Panc1 (cell line): ENCODE results near the gene GBE1. TPM values are rescaled to one million over a fixed set of nuclear protein-coding genes. Genes with fewer than 3 reads are reported as not detected.
"Not testable (repeated sequence)": the region's sequence is repeated elsewhere in the genome, so short reads cannot be mapped to it uniquely, and the experiment has no call there.

Experiments
- ATAC-seq: fragments of 200-7000 bp; cut with Tn5 transposase; 2 replicates; pipeline ENCODE4 v1.9.1; 2020; ENCODE audit warnings: mild to moderate bottlenecking, moderate library complexity
- BruUV-seq: library from RNA; stranded (reverse); fragments of 400-500 nt; replicated peaks from 2 replicates; lab custom pipeline; 2021; lab: Mats Ljungman, UMichigan
- CTCF ChIA-PET: fragments of 300-600 bp; sonication (Branson Sonifier 250); formaldehyde crosslinking; loops from one replicate; lab custom pipeline; 2022; ENCODE audit warnings: antibody characterized with exemption; lab: Charles Lee
- POLR2A ChIA-PET: fragments of 300-600 bp; sonication (Branson Sonifier 250); formaldehyde crosslinking; loops from one replicate; lab custom pipeline; 2022; ENCODE audit warnings: antibody characterized with exemption; lab: Charles Lee
- DNase-seq: peaks from one replicate; pipeline ENCODE4 v3.0.0-alpha.2; 2010; ENCODE audit warnings: low read depth, low spot score
- H3K27ac ChIP-seq: 2 replicates; pipeline ENCODE4 v1.5.1; 2011; ENCODE audit warnings: mild to moderate bottlenecking, low read length, inconsistent platforms
- H3K27me3 ChIP-seq: fragments of 200-500 bp; sonication (Bioruptor generic); 2 replicates; pipeline ENCODE4 v1.6.0; 2014; ENCODE audit warnings: low read length, inconsistent platforms; ENCODE audit not compliant: control insufficient read depth, insufficient read depth
- H3K36me3 ChIP-seq: fragments of 200-500 bp; sonication (Bioruptor generic); 2 replicates; pipeline ENCODE4 v1.5.1; 2014; ENCODE audit warnings: inconsistent platforms, mild to moderate bottlenecking, low read length, moderate library complexity; ENCODE audit not compliant: control insufficient read depth, insufficient read depth
- H3K4me1 ChIP-seq: 2 replicates; pipeline ENCODE4 v1.5.1; 2011; ENCODE audit warnings: inconsistent platforms, mild to moderate bottlenecking, low read length, moderate library complexity; ENCODE audit not compliant: control insufficient read depth, insufficient read depth
- H3K4me3 ChIP-seq, 2 experiments: 2 replicates each; pipeline ENCODE4 v1.5.1; 2011 to 2012; ENCODE audit warnings: low read depth in 2 of 2, low read length in 2 of 2, mild to moderate bottlenecking in 2 of 2, inconsistent platforms in 1 of 2, moderate library complexity in 1 of 2
- H3K9me3 ChIP-seq: fragments of 200-500 bp; sonication (Bioruptor generic); 2 replicates; pipeline ENCODE4 v1.5.1; 2014; ENCODE audit warnings: low read depth, mild to moderate bottlenecking, inconsistent platforms, low read length, moderate library complexity; ENCODE audit not compliant: control insufficient read depth, insufficient read depth
- POLR2AphosphoS5 ChIP-seq: IDR thresholded peaks from 2 replicates; pipeline ENCODE4 v1.6.1; 2012; ENCODE audit warnings: mild to moderate bottlenecking, low read depth, low read length, moderate library complexity
- SIN3A ChIP-seq: IDR thresholded peaks from 2 replicates; pipeline ENCODE4 v1.6.1; 2012; ENCODE audit warnings: low read depth, mild to moderate bottlenecking, low read length, moderate library complexity, borderline replicate concordance; ENCODE audit not compliant: insufficient read depth
- TCF7L2 ChIP-seq: IDR thresholded peaks from 2 replicates; pipeline ENCODE4 v1.6.1; 2011; ENCODE audit warnings: mild to moderate bottlenecking, low read depth, low read length, inconsistent platforms
- in situ Hi-C: cut with HindIII; loops from 2 replicates; pipeline ENCODE4 v1.10.0; 2016; ENCODE audit warnings: low sequenced_read_pairs, low pct_unique_long_range_greater_than_20kb
- intact Hi-C: fragments of 100-400 bp; cut with micrococcal nuclease; formaldehyde crosslinking; loops from one replicate; pipeline ENCODE4 v1.10.0; 2022; ENCODE audit not compliant: unreplicated experiment
- total RNA-seq: library from RNA; stranded (reverse); gene quantifications from one replicate; pipeline ENCODE4 v1.2.1, GENCODE V29; 2021; ENCODE audit not compliant: unreplicated experiment
- TF ChIP-seq, protein P1 (sequence below), 2 experiments: IDR thresholded peaks; 2 replicates each; pipeline ENCODE4 v1.6.1; 2011 to 2012; ENCODE audit warnings: low read depth in 2 of 2, control low read depth in 1 of 2, low read length in 1 of 2, mild to moderate bottlenecking in 1 of 2, moderate library complexity in 1 of 2; ENCODE audit not compliant: insufficient read depth in 1 of 2
- TF ChIP-seq, protein P2 (sequence below): fragments of 450-650 bp; IDR thresholded peaks from 2 replicates; pipeline ENCODE4 v1.5.1; 2017; ENCODE audit warnings: mild to moderate bottlenecking

GBE1 gene
- total RNA-seq, 1 experiment from 2014 or later, result 30.4 TPM

GRCh38 chr3:81761904-81762580 lies 597 bp upstream of the GBE1 start:
- TF ChIP-seq POLR2AphosphoS5 (no peak), SIN3A (no peak), TCF7L2 (no peak)
- TF ChIP-seq, protein P1, sequence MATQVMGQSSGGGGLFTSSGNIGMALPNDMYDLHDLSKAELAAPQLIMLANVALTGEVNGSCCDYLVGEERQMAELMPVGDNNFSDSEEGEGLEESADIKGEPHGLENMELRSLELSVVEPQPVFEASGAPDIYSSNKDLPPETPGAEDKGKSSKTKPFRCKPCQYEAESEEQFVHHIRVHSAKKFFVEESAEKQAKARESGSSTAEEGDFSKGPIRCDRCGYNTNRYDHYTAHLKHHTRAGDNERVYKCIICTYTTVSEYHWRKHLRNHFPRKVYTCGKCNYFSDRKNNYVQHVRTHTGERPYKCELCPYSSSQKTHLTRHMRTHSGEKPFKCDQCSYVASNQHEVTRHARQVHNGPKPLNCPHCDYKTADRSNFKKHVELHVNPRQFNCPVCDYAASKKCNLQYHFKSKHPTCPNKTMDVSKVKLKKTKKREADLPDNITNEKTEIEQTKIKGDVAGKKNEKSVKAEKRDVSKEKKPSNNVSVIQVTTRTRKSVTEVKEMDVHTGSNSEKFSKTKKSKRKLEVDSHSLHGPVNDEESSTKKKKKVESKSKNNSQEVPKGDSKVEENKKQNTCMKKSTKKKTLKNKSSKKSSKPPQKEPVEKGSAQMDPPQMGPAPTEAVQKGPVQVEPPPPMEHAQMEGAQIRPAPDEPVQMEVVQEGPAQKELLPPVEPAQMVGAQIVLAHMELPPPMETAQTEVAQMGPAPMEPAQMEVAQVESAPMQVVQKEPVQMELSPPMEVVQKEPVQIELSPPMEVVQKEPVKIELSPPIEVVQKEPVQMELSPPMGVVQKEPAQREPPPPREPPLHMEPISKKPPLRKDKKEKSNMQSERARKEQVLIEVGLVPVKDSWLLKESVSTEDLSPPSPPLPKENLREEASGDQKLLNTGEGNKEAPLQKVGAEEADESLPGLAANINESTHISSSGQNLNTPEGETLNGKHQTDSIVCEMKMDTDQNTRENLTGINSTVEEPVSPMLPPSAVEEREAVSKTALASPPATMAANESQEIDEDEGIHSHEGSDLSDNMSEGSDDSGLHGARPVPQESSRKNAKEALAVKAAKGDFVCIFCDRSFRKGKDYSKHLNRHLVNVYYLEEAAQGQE (IDR thresholded peaks at IDR 0.05; ENCODE audit: insufficient read depth in 1 of 2, low read depth in 2 of 2, low read length in 1 of 2), result no peak
- TF ChIP-seq, protein P2, sequence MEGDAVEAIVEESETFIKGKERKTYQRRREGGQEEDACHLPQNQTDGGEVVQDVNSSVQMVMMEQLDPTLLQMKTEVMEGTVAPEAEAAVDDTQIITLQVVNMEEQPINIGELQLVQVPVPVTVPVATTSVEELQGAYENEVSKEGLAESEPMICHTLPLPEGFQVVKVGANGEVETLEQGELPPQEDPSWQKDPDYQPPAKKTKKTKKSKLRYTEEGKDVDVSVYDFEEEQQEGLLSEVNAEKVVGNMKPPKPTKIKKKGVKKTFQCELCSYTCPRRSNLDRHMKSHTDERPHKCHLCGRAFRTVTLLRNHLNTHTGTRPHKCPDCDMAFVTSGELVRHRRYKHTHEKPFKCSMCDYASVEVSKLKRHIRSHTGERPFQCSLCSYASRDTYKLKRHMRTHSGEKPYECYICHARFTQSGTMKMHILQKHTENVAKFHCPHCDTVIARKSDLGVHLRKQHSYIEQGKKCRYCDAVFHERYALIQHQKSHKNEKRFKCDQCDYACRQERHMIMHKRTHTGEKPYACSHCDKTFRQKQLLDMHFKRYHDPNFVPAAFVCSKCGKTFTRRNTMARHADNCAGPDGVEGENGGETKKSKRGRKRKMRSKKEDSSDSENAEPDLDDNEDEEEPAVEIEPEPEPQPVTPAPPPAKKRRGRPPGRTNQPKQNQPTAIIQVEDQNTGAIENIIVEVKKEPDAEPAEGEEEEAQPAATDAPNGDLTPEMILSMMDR, result no peak
- BruUV-seq, result TSS peak; percentile 95
- in situ Hi-C loops (no loop called here), intact Hi-C loops (no loop called here)
- Histone ChIP-seq H3K9me3 (no peaks in the 10 kb centered on the region), H3K27me3 (no peaks in the 10 kb centered on the region), H3K36me3 (no peaks in the 10 kb centered on the region), H3K4me3 (peak overlapping the region; percentile 55 to 79), H3K27ac (peak overlapping the region; percentile 96), H3K4me1 (peaks cover 19% of the 10 kb centered on the region)
- DNase-seq (no peak), ATAC-seq (no peak)
- ChIA-PET POLR2A (no interaction called here), CTCF (interaction anchor here (0.6 kb wide), 1 partner anchor 394 kb away, joined by 3 read pairs; no protein-coding TSS in a partner anchor)

DNA sequence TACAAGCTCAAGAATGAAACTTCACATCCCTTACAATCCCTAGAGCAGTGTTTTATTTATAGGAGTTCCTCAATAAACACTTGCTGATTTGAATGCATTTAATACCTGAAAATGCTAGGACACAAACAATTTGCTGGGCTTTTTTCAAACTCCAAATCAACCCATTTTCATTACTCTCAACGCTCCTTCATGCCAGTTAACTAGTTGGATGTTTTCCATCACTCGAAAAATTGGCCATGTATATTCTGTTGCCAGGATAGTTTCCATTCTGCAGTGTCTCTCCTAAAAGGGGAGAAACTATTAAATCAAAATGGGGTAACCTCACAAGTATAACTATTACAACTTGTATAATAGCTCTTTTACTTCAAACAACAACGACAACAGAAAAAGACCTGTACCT lies 1.2 kb downstream of the GBE1 start:
- H3K27ac ChIP-seq, result peak overlapping the region; percentile 96
- intact Hi-C loops (no loop called here), in situ Hi-C loops (no loop called here)
- no peak for ATAC-seq
- peaks cover 19% of the 10 kb centered on the region for H3K4me1 ChIP-seq
- POLR2A ChIA-PET, result no interaction called here
- no peak for DNase-seq
- no peaks in the 10 kb centered on the region for H3K36me3 ChIP-seq
- TF ChIP-seq TCF7L2 (no peak), SIN3A (no peak), POLR2AphosphoS5 (no peak)
- TF ChIP-seq, protein P2, result no peak
- TF ChIP-seq, protein P1 (IDR thresholded peaks at IDR 0.05; ENCODE audit: insufficient read depth in 1 of 2, low read depth in 2 of 2, low read length in 1 of 2), result no peak
- no peaks in the 10 kb centered on the region for H3K9me3 ChIP-seq
- peak overlapping the region; percentile 55 to 79 for H3K4me3 ChIP-seq
- no peaks in the 10 kb centered on the region for H3K27me3 ChIP-seq
- CTCF ChIA-PET, result no interaction called here
- BruUV-seq, result TSS peak; percentile 76

- H3K27me3 ChIP-seq, ATAC-seq, H3K4me3 ChIP-seq, CTCF ChIA-PET, H3K36me3 ChIP-seq, intact Hi-C loops, H3K27ac ChIP-seq, H3K9me3 ChIP-seq, DNase-seq, BruUV-seq, POLR2A ChIA-PET, in situ Hi-C loops: not testable (repeated sequence)
- peaks cover 19% of the 10 kb centered on the region for H3K4me1 ChIP-seq
Measured at GRCh38 chr3:81758771-81759170, 2.7 kb downstream of the GBE1 start.
